H9 (cell line): ENCODE data around the gene VMAC. TPM values are rescaled to one million over a fixed set of nuclear protein-coding genes. Genes with fewer than 3 reads are reported as not detected.

Source experiments
- DNase-seq: peaks from one replicate; pipeline ENCODE4 v3.0.0-alpha.2; 2017
- H2AFZ ChIP-seq: one replicate; pipeline ENCODE4 v1.6.1; 2013; ENCODE audit warnings: mild to moderate bottlenecking, low read length, control low read depth, moderate library complexity
- H2AK5ac ChIP-seq: 2 replicates; pipeline ENCODE4 v1.6.1; 2013; ENCODE audit warnings: low read length, control low read depth, mixed read lengths; ENCODE audit not compliant: insufficient read length
- H2BK120ac ChIP-seq: one replicate; pipeline ENCODE4 v1.6.1; 2013; ENCODE audit warnings: low read depth, mild to moderate bottlenecking, low read length, control low read depth, inconsistent platforms; ENCODE audit not compliant: poor library complexity, severe bottlenecking
- H2BK12ac ChIP-seq: 2 replicates; pipeline ENCODE4 v1.6.1; 2013; ENCODE audit warnings: low read length, control low read depth, mixed read lengths, low read depth; ENCODE audit not compliant: insufficient read length
- H2BK15ac ChIP-seq: 2 replicates; pipeline ENCODE4 v1.6.1; 2013; ENCODE audit warnings: low read depth, low read length, control low read depth
- H2BK20ac ChIP-seq: one replicate; pipeline ENCODE4 v1.6.1; 2013; ENCODE audit warnings: low read depth, mild to moderate bottlenecking, low read length, control low read depth, inconsistent platforms; ENCODE audit not compliant: poor library complexity, severe bottlenecking
- H2BK5ac ChIP-seq: 2 replicates; pipeline ENCODE4 v1.6.1; 2013; ENCODE audit warnings: low read length, control low read depth, mixed read lengths; ENCODE audit not compliant: insufficient read length
- H3K14ac ChIP-seq: 2 replicates; pipeline ENCODE4 v1.6.1; 2013; ENCODE audit warnings: low read length, control low read depth; ENCODE audit not compliant: insufficient read depth
- H3K18ac ChIP-seq: 2 replicates; pipeline ENCODE4 v1.6.1; 2013; ENCODE audit warnings: low read depth, mild to moderate bottlenecking, mixed read lengths, low read length, control low read depth; ENCODE audit not compliant: insufficient read length
- H3K23ac ChIP-seq: 2 replicates; pipeline ENCODE4 v1.6.1; 2013; ENCODE audit warnings: low read length, control low read depth, mixed read lengths, low read depth; ENCODE audit not compliant: insufficient read length
- H3K23me2 ChIP-seq: 2 replicates; pipeline ENCODE4 v1.6.1; 2013; ENCODE audit warnings: low read depth, mild to moderate bottlenecking, mixed read lengths, low read length, control low read depth; ENCODE audit not compliant: insufficient read length, poor library complexity, severe bottlenecking
- H3K27ac ChIP-seq: 2 replicates; pipeline ENCODE4 v1.5.1; 2013; ENCODE audit warnings: low read length, control low read depth, mixed read lengths, low read depth; ENCODE audit not compliant: insufficient read length
- H3K27me3 ChIP-seq: 2 replicates; pipeline ENCODE4 v1.6.1; 2013; ENCODE audit warnings: low read length, control low read depth, inconsistent platforms; ENCODE audit not compliant: insufficient read depth
- H3K4ac ChIP-seq: 2 replicates; pipeline ENCODE4 v1.6.1; 2013; ENCODE audit warnings: low read depth, mild to moderate bottlenecking, control low read depth, inconsistent platforms, low read length, moderate library complexity
- H3K4me1 ChIP-seq: 2 replicates; pipeline ENCODE4 v1.6.1; 2013; ENCODE audit warnings: low read length, control low read depth, inconsistent platforms; ENCODE audit not compliant: insufficient read depth
- H3K4me2 ChIP-seq: 2 replicates; pipeline ENCODE4 v1.6.1; 2013; ENCODE audit warnings: low read length, control low read depth, mixed read lengths; ENCODE audit not compliant: insufficient read length, insufficient read depth
- H3K56ac ChIP-seq: 2 replicates; pipeline ENCODE4 v1.6.1; 2013; ENCODE audit warnings: low read depth, mild to moderate bottlenecking, mixed read lengths, low read length, control low read depth; ENCODE audit not compliant: insufficient read length
- H3K79me1 ChIP-seq: 2 replicates; pipeline ENCODE4 v1.6.1; 2013; ENCODE audit warnings: low read depth, mild to moderate bottlenecking, moderate library complexity, low read length, control low read depth, inconsistent platforms; ENCODE audit not compliant: insufficient read depth, poor library complexity, severe bottlenecking
- H3K79me2 ChIP-seq: 2 replicates; pipeline ENCODE4 v1.6.1; 2013; ENCODE audit warnings: low read length, control low read depth, inconsistent platforms; ENCODE audit not compliant: insufficient read depth
- H3K9ac ChIP-seq: 2 replicates; pipeline ENCODE4 v1.6.1; 2013; ENCODE audit warnings: low read length, control low read depth, mixed read lengths; ENCODE audit not compliant: insufficient read length; ENCODE audit errors: extremely low read depth
- H3K9me3 ChIP-seq: one replicate; pipeline ENCODE4 v1.6.1; 2013; ENCODE audit warnings: low read depth, low read length, inconsistent platforms; ENCODE audit not compliant: control insufficient read depth
- H3T11ph ChIP-seq: one replicate; pipeline ENCODE4 v1.6.1; 2013; ENCODE audit warnings: mild to moderate bottlenecking, low read length, control low read depth, inconsistent platforms
- H4K20me1 ChIP-seq: one replicate; pipeline ENCODE4 v1.6.1; 2013; ENCODE audit not compliant: control insufficient read depth, insufficient read length, insufficient read depth
- H4K5ac ChIP-seq: 2 replicates; pipeline ENCODE4 v1.6.1; 2013; ENCODE audit warnings: low read depth, mild to moderate bottlenecking, mixed read lengths, low read length, control low read depth; ENCODE audit not compliant: insufficient read length
- H4K8ac ChIP-seq: replicated peaks from 2 replicates; pipeline ENCODE4 v1.6.1; 2013; ENCODE audit warnings: low read length, control low read depth, mixed read lengths, low read depth; ENCODE audit not compliant: insufficient read length
- H4K91ac ChIP-seq: 2 replicates; pipeline ENCODE4 v1.6.1; 2013; ENCODE audit warnings: low read depth, mild to moderate bottlenecking, moderate library complexity, mixed read lengths, low read length, control low read depth; ENCODE audit not compliant: insufficient read length
- H3K27ac Mint-ChIP-seq, 3 experiments: 2 replicates in 2 of 3; 3 replicates in 1 of 3; pipeline ENCODE4 v1.8.0; 2020 to 2021; ENCODE audit warnings: mixed read lengths in 3 of 3, mild to moderate bottlenecking in 1 of 3, moderate library complexity in 1 of 3
- H3K27me3 Mint-ChIP-seq: 2 replicates; pipeline ENCODE4 v1.8.0; 2021; ENCODE audit warnings: low read depth, mild to moderate bottlenecking, moderate library complexity, mixed read lengths
- H3K36me3 Mint-ChIP-seq, 3 experiments: 2 replicates in 2 of 3; 3 replicates in 1 of 3; pipeline ENCODE4 v1.8.0; 2020 to 2021; ENCODE audit warnings: low read depth in 3 of 3, mixed read lengths in 3 of 3; ENCODE audit not compliant: insufficient read depth in 1 of 3
- H3K4me1 Mint-ChIP-seq, 2 experiments: 2 replicates each; pipeline ENCODE4 v1.8.0; 2020; ENCODE audit warnings: mixed read lengths in 2 of 2
- H3K4me3 Mint-ChIP-seq, 2 experiments: 2 replicates in 1 of 2; 3 replicates in 1 of 2; pipeline ENCODE4 v1.8.0; 2020 to 2021; ENCODE audit warnings: mild to moderate bottlenecking in 2 of 2, mixed read lengths in 2 of 2, moderate library complexity in 1 of 2
- H3K9me3 Mint-ChIP-seq, 2 experiments: 2 replicates in 1 of 2; 3 replicates in 1 of 2; pipeline ENCODE4 v1.8.0; 2020; ENCODE audit warnings: mild to moderate bottlenecking in 2 of 2, mixed read lengths in 2 of 2, moderate library complexity in 1 of 2
- WGBS: extraction: QIAGEN DNeasy Blood & Tissue Kit; methylation state at CpG from one replicate; pipeline ENCODE4 v1.1.7; 2013; ENCODE audit warnings: missing lambda C conversion rate, low lambda C conversion rate, mixed read lengths; ENCODE audit not compliant: insufficient read length; ENCODE audit errors: extremely low coverage; 5-methylcytosine and 5-hydroxymethylcytosine counted together
- total RNA-seq: library from RNA; stranded (reverse); gene quantifications from 2 replicates; pipeline ENCODE4 v1.2.1, GENCODE V29; 2021
- TF ChIP-seq, protein P1 (sequence below): fragments of 200-600 bp; sonication (generic); conservative IDR thresholded peaks from 3 replicates; pipeline ENCODE4 v1.8.0; 2021; ENCODE audit warnings: antibody characterized with exemption, mild to moderate bottlenecking

The VMAC gene
- total RNA-seq, 1 experiment from 2014 or later, result 2.2 TPM

- no CpG with 5 or more reads among the region's 13 CpGs for WGBS
- H2AK5ac ChIP-seq, result no peak overlapping the region
- H3K36me3 Mint-ChIP-seq, result peaks cover 26 to 78% (median 78%) of the 10 kb centered on the region in 3 experiments
Measured at GRCh38 chr19:5929179-5929578, 24.5 kb downstream of the VMAC start.

More at GRCh38 chr19:5929179-5929578, 24.5 kb downstream of the VMAC start:
- H3K56ac ChIP-seq, result no peak overlapping the region
- no peaks in the 10 kb centered on the region for H3K9me3 ChIP-seq
- H3K9ac ChIP-seq, result no peak overlapping the region
- Mint-ChIP-seq H3K27ac (no peak overlapping the region; a peak in 1 of 7 replicates), H3K9me3 (no peaks in the 10 kb centered on the region), H3K27me3 (no peaks in the 10 kb centered on the region; the same call in 1 of the 2 replicates), H3K4me3 (no peak overlapping the region), H3K4me1 (peaks cover 0 to 5% of the 10 kb centered on the region in 2 experiments; a peak in 1 of 4 replicates)
- H2BK20ac ChIP-seq, result no peak overlapping the region
- H4K5ac ChIP-seq, result no peak overlapping the region
- H3K4me1 ChIP-seq, result no peaks in the 10 kb centered on the region
- H4K8ac ChIP-seq, result no peak overlapping the region
- H3T11ph ChIP-seq, result no peak overlapping the region
- TF ChIP-seq, protein P1, sequence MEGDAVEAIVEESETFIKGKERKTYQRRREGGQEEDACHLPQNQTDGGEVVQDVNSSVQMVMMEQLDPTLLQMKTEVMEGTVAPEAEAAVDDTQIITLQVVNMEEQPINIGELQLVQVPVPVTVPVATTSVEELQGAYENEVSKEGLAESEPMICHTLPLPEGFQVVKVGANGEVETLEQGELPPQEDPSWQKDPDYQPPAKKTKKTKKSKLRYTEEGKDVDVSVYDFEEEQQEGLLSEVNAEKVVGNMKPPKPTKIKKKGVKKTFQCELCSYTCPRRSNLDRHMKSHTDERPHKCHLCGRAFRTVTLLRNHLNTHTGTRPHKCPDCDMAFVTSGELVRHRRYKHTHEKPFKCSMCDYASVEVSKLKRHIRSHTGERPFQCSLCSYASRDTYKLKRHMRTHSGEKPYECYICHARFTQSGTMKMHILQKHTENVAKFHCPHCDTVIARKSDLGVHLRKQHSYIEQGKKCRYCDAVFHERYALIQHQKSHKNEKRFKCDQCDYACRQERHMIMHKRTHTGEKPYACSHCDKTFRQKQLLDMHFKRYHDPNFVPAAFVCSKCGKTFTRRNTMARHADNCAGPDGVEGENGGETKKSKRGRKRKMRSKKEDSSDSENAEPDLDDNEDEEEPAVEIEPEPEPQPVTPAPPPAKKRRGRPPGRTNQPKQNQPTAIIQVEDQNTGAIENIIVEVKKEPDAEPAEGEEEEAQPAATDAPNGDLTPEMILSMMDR, result no peak
- no peak overlapping the region for H2BK5ac ChIP-seq
- no peak overlapping the region for H3K14ac ChIP-seq
- H3K4ac ChIP-seq, result no peak overlapping the region
- H2BK15ac ChIP-seq, result no peak overlapping the region
- H4K20me1 ChIP-seq, result no peaks in the 10 kb centered on the region
- H3K79me1 ChIP-seq, result no peaks in the 10 kb centered on the region
- H3K23ac ChIP-seq, result no peak overlapping the region
- DNase-seq, result no peak
- no peak overlapping the region for H2AFZ ChIP-seq
- no peak overlapping the region for H3K27ac ChIP-seq
- H2BK120ac ChIP-seq, result no peak overlapping the region
- no peak overlapping the region for H2BK12ac ChIP-seq
- H3K27me3 ChIP-seq, result no peaks in the 10 kb centered on the region
- H3K4me2 ChIP-seq, result no peak overlapping the region
- no peak overlapping the region for H3K18ac ChIP-seq
- H4K91ac ChIP-seq, result no peak overlapping the region
- no peaks in the 10 kb centered on the region for H3K79me2 ChIP-seq
- H3K23me2 ChIP-seq, result no peaks in the 10 kb centered on the region
